ENCODE data around the gene NPIPA1. TPM values are rescaled to one million over a fixed set of nuclear protein-coding genes. Genes with fewer than 3 reads are reported as not detected.
"Not testable (repeated sequence)": the region's sequence is repeated elsewhere in the genome, so short reads cannot be mapped to it uniquely, and the experiment has no call there.

Gene NPIPA1
- 21.7 and 24.1 TPM in 2 replicates for total RNA-seq (2014; rRNA removed; shearing (Covaris generic); ENCODE audit: low replicate concordance)

DNA sequence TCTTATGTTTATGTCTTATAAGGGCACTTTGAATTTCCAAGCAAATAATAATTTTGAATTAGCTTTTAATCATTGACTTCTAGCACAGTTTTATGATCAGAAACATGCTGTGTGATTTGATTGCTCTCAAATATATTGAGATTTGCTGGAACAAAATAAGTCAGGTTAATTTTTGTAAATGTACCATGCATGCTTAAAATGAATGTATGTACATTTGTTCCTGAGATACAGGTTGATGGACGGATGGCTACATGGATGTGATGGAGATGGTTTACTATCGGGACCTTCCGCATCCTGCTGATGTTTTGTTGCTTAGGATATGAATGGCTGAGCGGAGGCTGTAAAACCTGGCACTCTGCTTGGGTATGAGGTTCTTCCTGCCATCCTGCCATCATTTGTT lies at the start of gene NPIPA1:
NPIPA1 (plus strand) TSS at position 301 of the 400 bp plus-strand sequence; CDS start at position 301, 0 bp downstream.
- DNase-seq, H3K36me3 ChIP-seq, H3K27me3 ChIP-seq, H3K9me3 ChIP-seq, H3K4me3 ChIP-seq: not testable (repeated sequence)

DNA sequence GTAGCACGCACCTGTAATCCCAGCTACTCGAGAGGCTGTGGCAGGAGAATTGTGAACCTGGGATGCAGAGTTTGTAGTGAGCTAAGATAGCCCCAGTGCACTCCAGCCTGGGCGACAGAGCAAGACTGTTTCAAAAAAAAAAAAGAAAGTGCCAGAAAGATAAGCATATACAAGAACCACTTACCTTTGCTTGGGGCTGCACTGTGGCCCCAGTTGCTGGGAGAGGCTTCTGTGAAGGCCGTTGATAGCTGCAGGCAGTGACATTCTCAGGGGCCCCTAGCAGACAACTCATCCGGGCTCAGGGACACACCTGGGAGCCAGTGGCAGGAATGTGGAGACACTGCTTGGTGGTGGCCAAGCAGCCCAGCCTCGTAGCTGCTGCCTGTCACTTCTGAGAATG lies 45.1 kb upstream of the NPIPA1 start:
- not testable (repeated sequence) for H3K27me3 ChIP-seq, H3K4me3 ChIP-seq, H3K36me3 ChIP-seq, H3K9me3 ChIP-seq, DNase-seq

DNA sequence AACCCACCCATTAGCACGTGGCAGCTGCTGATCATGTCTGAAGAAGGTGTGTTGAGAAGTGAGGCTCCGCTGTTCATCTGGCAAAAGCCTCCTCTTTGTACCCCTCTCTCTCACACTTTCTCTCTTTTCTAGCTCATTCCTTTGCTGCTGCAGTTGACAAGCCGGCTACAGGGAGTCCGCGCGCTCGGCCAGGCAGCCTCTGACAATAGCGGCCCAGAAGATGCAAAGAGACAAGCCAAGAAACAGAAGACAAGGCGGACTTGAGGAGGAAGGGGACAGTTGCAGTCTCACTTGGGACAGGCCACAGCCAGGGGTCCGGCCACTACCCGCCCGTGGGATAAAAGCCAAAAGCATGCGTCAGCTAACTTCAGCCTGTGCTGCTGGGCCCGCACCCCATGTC lies 41.9 kb upstream of the NPIPA1 start:
- H3K27me3 ChIP-seq, H3K36me3 ChIP-seq, DNase-seq, H3K4me3 ChIP-seq, H3K9me3 ChIP-seq: not testable (repeated sequence)

DNA sequence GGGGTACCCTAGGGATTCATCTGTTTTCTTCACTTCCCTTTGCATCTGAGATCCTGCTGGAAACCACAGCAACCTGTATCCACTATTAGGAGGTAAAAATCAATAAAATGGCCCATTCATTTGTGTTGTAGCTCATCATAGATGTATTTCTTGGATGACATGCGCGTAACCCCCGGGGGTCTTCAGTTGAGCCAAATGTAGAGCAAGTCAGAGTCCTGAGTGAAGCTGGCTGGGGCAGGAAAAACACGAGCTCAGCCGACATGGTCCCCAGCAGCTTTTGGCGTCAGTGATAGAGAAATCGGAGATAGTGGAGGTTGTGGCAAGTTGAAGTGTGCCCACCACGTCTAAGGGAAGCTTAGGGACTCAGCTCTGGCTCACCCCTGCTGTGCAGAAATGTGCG lies 41.2 kb upstream of the NPIPA1 start:
- H3K36me3 ChIP-seq, DNase-seq, H3K9me3 ChIP-seq: not testable (repeated sequence)

DNA sequence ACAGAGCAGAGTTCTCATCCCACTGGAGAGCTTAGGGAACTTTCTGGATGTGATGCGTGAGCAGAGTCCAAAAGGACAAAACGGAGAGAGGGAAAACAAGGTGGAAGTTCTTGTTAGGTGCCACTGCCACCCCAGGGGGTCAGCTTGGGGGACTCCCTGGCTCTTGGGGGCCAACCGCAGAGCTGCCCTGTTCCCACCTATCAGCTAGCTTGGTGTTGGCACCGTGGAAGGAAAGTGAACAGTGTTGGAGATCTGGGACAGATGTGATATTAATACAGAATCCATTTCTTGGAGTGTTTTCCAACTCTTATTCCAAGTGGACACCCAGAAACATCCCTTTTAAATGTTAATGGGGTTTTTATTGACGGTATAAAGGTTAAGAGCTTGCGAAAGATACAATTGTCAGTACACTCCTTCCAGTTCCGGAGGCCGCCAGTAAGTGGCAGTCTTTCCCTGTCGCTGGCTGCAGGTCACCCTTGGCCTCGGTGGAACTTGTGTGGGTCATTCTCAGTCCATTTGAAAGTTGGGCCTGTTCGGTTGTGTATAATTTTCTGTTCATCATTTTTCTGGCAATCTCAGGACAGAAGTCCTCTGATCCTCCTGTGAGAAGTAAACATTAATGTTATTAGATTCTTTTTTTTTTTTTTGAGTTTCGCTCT lies 40.1 kb upstream of the NPIPA1 start:
- H3K9me3 ChIP-seq, DNase-seq, H3K4me3 ChIP-seq, H3K36me3 ChIP-seq, H3K27me3 ChIP-seq: not testable (repeated sequence)

More for the DNA sequence above, 41.2 kb upstream of the NPIPA1 start:
- not testable (repeated sequence) for H3K27me3 ChIP-seq, H3K4me3 ChIP-seq

DNA sequence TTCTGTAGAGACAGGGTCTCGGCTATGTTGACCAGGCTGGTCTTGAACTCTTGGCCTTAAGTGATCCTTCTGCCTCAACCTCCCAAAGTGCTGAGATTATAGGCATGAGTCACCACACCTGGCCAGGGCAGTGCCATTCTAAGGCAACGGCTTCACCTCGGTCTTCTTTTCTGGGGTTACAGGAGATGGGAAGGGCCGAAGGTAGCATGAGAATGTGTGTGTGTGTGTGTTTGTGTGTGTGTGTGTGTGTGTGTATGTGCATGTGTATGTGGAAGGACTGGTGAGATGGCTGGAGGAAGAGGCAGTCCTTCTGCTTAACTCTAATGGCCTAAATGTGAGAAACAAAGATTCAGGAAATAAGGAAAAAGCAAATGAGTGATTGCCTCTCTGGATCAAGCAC lies 39.1 kb upstream of the NPIPA1 start:
- not testable (repeated sequence) for H3K27me3 ChIP-seq, DNase-seq, H3K9me3 ChIP-seq, H3K4me3 ChIP-seq, H3K36me3 ChIP-seq

DNA sequence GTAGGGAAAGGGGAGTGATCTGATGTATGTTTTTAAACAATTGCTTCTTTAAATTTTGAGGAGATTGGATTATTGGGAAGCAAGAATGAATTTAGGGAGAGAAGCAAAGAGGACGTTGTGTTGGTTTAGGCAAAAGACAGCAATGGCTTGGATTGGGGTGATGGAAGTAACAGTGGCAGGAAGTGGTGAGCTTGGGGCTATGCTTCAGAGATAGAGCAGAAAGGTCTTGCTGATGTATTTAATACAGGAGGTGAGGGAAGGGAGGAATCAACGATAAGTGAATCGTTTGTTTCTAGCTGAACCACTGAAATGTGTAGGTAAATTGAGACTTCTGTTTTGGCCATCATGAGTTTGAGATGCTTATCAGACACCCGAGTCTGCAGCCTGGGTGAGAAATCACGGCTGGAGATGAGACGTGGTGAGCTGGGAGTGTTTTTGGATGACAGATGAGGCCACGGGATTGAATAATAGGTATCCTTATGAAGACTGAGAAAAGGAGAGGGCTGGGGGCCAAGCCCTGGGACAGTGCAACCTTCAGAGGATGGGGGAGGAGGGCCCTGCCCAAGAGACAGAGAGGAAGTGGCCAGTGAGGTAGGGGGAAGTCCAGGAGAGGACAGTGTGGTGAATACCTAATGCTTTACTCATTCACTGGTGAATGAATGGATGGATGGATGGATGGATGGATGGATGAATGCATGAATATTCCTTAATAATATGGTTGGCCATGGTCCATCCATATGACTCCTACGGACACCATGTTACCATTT lies 33.9 kb upstream of the NPIPA1 start:
- H3K27me3 ChIP-seq, H3K36me3 ChIP-seq, DNase-seq, H3K4me3 ChIP-seq, H3K9me3 ChIP-seq: not testable (repeated sequence)

DNA sequence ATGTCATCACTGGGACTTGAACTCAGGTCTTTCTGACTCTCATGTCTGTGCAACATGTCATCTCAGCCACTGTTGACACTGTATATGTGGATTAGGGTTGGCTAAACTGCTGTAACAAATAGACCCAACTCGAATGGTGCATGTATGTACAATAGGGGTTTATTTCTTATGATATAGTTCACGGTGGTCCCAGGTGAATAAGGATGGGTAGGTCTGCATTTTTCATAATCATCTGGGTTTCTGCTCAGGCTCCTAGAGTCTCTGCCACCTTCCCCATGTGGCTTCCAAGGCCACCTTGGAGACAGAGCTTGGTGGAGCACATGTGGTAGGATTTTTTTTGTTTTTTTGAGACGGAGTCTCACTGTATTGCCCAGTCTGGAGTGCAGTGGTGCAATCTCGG lies 27.5 kb upstream of the NPIPA1 start:
- DNase-seq = not testable (repeated sequence)

DNA sequence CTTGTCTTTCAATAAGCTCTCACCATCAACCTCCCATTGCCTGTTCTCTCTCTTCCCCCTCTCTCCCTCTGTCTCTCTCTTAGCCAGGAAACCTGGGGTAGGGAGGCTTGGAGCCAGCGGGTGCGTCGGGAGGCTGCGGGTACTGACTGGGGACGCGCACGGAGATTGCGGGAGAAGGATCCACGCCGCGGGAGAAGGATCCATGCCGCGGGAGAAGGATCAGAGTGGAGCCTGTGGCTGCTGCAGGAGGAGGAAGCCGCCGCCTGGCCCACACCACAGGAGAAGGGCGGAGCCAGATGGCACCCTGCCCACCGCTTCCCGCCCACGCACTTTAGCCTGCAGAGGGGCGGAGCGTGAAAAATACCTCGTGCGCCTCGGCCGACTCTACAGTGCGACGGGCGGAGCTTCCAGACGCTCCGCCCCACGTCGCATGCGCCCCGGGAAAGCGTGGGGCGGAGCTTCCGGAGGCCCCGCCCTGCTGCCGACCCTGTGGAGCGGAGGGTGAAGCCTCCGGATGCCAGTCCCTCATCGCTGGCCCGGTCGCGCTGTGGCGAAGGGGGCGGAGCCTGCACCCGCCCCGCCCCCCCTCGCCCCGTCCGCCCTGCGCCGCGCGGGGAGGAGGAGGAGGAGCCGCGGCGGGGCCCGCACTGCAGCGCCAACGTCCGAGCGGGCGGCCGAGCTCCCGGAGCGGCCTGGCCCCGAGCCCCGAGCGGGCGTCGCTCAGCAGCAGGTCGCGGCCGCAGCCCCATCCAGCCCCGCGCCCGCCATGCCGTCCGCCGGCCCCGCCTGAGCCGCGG lies 26.2 kb upstream of the NPIPA1 start:
- not testable (repeated sequence) for H3K27me3 ChIP-seq, H3K9me3 ChIP-seq, H3K4me3 ChIP-seq, H3K36me3 ChIP-seq, DNase-seq

More for the DNA sequence above, 27.5 kb upstream of the NPIPA1 start:
- not testable (repeated sequence) for H3K27me3 ChIP-seq, H3K9me3 ChIP-seq, H3K4me3 ChIP-seq, H3K36me3 ChIP-seq

DNA sequence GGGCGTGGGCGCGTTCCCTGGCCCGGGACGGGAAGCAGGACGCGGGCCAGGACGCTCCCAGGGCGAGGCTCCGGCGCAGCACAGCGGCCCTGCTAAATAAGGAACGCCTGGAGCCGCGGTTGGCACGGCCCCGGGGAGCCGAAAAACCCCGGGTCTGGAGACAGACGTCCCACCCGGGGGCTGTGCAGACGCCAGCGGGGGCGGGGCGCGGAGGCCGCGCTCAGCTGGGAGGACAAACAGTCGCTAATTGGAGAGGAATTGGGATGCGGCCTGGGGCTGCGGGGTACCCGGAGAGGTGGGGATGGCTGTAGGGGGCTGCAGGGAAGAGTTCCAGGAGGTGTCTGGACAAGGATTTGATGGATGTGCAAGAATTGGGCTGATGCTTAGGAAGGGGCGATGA lies 25.3 kb upstream of the NPIPA1 start:
- H3K4me3 ChIP-seq = peak overlapping the region; percentile 66
- H3K27me3 ChIP-seq, H3K9me3 ChIP-seq, H3K36me3 ChIP-seq: not testable (repeated sequence)
- DNase-seq = peak; percentile 74

DNA sequence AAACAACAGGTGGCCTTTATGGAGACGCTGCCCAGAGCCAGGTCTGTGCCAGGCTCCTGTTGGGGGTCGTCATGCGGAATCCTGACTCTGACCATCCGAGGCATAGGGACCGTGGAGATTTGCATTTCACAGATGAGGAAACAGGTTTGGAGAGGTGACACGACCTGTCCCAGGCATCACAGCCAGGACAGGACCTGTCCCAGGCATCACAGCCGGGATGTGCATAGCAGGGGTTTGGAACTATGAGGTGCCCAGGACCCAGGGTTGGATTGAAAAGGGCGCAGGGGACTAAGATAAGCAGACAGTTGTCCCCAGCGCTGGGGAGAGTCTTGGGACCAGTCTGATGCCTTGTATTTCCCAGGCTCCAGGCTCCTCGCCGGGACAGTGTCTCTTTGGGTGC lies 24.7 kb upstream of the NPIPA1 start:
- not testable (repeated sequence) for H3K9me3 ChIP-seq, H3K27me3 ChIP-seq, DNase-seq, H3K4me3 ChIP-seq, H3K36me3 ChIP-seq

DNA sequence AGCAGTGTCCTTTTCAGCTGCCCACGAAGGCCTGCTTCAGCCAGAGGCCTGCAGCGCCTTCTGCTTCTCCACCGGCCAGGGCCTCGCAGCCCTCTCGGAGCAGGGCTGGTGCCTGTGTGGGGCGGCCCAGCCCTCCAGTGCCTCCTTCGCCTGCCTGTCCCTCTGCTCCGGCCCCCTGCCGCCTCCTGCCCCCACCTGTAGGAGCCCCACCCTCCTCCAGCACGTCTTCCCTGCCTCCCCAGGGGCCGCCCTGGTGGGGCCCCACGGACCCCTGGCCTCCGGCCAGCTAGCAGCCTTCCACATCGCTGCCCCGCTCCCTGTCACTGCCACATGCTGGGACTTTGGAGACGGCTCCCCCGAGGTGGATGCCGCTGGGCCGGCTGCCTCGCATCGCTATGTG lies 18.7 kb upstream of the NPIPA1 start:
- not testable (repeated sequence) for DNase-seq, H3K27me3 ChIP-seq, H3K4me3 ChIP-seq, H3K9me3 ChIP-seq, H3K36me3 ChIP-seq

DNA sequence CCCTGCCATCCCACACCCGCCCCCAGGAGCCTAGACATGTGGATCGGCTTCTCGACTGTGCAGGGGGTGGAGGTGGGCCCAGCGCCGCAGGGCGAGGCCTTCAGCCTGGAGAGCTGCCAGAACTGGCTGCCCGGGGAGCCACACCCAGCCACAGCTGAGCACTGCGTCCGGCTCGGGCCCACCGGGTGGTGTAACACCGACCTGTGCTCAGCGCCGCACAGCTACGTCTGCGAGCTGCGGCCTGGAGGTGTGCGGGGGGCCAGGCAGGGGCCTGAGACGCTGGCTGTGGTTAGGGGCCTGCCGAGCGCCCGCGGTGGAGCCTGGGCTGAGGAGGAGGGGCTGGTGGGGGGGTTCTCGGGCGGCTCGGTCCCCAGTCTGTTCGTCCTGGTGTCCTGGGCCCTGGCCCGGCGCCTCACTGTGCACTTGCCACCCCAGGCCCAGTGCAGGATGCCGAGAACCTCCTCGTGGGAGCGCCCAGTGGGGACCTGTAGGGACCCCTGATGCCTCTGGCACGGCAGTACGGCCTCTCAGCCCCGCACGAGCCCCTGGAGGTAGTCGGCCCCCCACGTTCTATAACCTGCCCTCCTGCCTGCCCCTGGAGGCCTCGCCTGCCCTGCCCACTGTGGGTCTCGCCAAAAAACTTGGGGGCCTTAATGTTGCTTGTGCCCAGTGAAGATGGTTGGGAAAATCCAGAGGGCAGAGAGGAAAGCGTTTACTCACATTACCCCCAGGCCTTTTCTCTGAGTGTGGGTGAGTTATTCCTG lies 17.2 kb upstream of the NPIPA1 start:
- DNase-seq, H3K4me3 ChIP-seq, H3K9me3 ChIP-seq, H3K36me3 ChIP-seq, H3K27me3 ChIP-seq: not testable (repeated sequence)

DNA sequence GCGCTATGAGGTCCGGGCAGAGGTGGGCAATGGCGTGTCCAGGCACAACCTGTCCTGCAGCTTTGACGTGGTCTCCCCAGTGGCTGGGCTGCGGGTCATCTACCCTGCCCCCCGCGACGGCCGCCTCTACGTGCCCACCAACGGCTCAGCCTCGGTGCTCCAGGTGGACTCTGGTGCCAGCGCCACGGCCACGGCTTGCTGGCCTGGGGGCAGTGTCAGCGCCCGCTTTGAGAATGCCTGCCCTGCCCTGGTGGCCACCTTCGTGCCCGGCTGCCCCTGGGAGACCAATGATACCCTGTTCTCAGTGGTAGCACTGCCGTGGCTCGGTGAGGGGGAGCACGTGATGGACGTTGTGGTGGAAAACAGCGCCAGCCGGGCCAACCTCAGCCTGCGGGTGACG lies 15.0 kb upstream of the NPIPA1 start:
- not testable (repeated sequence) for H3K4me3 ChIP-seq, DNase-seq, H3K36me3 ChIP-seq, H3K9me3 ChIP-seq, H3K27me3 ChIP-seq

DNA sequence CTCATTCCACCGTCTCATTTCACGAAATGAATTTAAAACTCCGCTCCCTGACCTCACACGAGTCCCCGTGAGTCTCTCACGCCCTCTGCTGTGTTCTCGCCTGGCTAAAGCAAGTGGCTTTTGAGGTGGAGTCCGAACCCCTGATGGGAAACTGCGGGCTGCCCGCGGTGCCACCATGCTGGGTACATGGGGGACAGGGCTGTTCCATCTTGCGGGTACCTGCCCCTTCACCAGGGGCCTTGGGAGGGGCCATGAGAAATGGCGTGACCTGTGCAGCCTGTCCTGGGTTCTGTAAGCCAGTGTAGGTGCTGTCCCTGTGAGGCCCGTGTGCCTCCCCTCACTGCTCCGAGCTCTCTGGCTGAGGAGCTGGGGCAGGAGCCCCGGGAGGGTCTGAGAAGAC lies 14.3 kb upstream of the NPIPA1 start:
- H3K9me3 ChIP-seq, DNase-seq, H3K4me3 ChIP-seq, H3K36me3 ChIP-seq, H3K27me3 ChIP-seq: not testable (repeated sequence)

DNA sequence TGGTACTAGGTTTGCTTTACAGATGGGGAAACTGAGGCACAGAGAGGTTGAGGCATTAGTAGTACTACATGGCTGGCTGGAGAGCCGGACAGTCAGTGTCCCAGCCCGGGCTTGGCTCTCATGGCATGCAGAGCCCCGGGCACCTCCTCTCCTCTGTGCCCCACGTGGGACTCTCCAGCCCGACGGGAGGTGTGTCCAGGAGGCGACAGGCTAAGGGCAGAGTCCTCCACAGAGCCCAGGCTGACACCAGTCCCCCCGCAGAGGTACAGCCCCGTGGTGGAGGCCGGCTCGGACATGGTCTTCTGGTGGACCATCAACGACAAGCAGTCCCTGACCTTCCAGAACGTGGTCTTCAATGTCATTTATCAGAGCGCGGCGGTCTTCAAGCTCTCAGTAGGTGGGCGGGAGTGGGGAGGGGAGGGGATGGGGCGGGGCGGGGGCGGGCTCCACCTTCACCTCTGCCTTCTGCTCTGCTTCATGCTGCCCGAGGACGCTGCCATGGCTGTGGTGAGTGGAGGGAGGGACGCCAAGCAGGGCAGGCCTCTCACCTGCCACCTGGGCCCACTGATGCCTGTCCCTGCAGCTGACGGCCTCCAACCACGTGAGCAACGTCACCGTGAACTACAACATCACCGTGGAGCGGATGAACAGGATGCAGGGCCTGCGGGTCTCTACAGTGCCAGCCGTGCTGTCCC lies 13.7 kb upstream of the NPIPA1 start:
- not testable (repeated sequence) for DNase-seq, H3K9me3 ChIP-seq, H3K36me3 ChIP-seq, H3K4me3 ChIP-seq, H3K27me3 ChIP-seq
